OCI-LY7 (cell line): ENCODE data around the gene TRPC5OS. TPM values are rescaled to one million over a fixed set of nuclear protein-coding genes. Genes with fewer than 3 reads are reported as not detected.

Experiments
- Bru-seq: library from RNA; stranded (reverse); fragments of 400-500 nt; gene quantifications from one replicate; lab custom pipeline; 2021; lab: Mats Ljungman, UMichigan
- BruChase-seq, 2 experiments: library from RNA; stranded (reverse); fragments of 400-500 nt; gene quantifications; one replicate each; lab custom pipeline; 2021; lab: Mats Ljungman, UMichigan
- BruUV-seq: library from RNA; stranded (reverse); fragments of 400-500 nt; replicated peaks from 2 replicates; lab custom pipeline; 2021; lab: Mats Ljungman, UMichigan
- CTCF ChIA-PET: fragments of 300-600 bp; sonication (Branson Sonifier 250); formaldehyde crosslinking; loops from one replicate; lab custom pipeline; 2022; ENCODE audit warnings: antibody characterized with exemption; ENCODE audit not compliant: unreplicated experiment; lab: Charles Lee
- POLR2A ChIA-PET: fragments of 300-600 bp; sonication (Branson Sonifier 250); formaldehyde crosslinking; loops from one replicate; lab custom pipeline; 2022; ENCODE audit warnings: antibody characterized with exemption; lab: Charles Lee
- DNase-seq: peaks from one replicate; pipeline ENCODE4 v3.0.0-alpha.2; 2015; ENCODE audit warnings: low spot score
- H2AFZ ChIP-seq: fragments of 200-600 bp; sonication (generic), shearing (Covaris generic); 2 replicates; pipeline ENCODE4 v1.6.1; 2014; ENCODE audit warnings: mild to moderate bottlenecking, antibody characterized with exemption, low read length, moderate library complexity
- H3K27ac ChIP-seq: fragments of 200-600 bp; sonication (generic); 2 replicates; pipeline ENCODE4 v1.5.1; 2014; ENCODE audit warnings: mixed run types, low read depth, mild to moderate bottlenecking, moderate library complexity, low read length, inconsistent platforms; ENCODE audit not compliant: poor library complexity, severe bottlenecking
- H3K36me3 ChIP-seq: fragments of 200-600 bp; sonication (generic); 2 replicates; pipeline ENCODE4 v1.6.1; 2014; ENCODE audit warnings: mild to moderate bottlenecking, antibody characterized with exemption, low read length, moderate library complexity, mixed read lengths; ENCODE audit not compliant: insufficient read depth
- H3K4me1 ChIP-seq: fragments of 200-600 bp; sonication (generic); 2 replicates; pipeline ENCODE4 v1.5.1; 2014; ENCODE audit warnings: mild to moderate bottlenecking, low read length; ENCODE audit not compliant: insufficient read depth, poor library complexity, severe bottlenecking
- H3K4me2 ChIP-seq: fragments of 200-600 bp; sonication (generic); 2 replicates; pipeline ENCODE4 v1.6.1; 2014; ENCODE audit warnings: mild to moderate bottlenecking, low read length
- H3K4me3 ChIP-seq: fragments of 200-600 bp; sonication (generic); 2 replicates; pipeline ENCODE4 v1.5.1; 2014; ENCODE audit warnings: mild to moderate bottlenecking, low read depth, low read length; ENCODE audit not compliant: poor library complexity, severe bottlenecking
- H3K79me2 ChIP-seq: fragments of 200-600 bp; sonication (generic); 2 replicates; pipeline ENCODE4 v1.6.1; 2016; ENCODE audit warnings: low read depth, mild to moderate bottlenecking, low read length, moderate library complexity, mixed read lengths; ENCODE audit not compliant: insufficient read depth
- H3K9me2 ChIP-seq: fragments of 200-600 bp; sonication (generic); 2 replicates; pipeline ENCODE4 v1.6.1; 2016; ENCODE audit warnings: mild to moderate bottlenecking, low read length, mixed read lengths; ENCODE audit not compliant: insufficient read depth
- H3K9me3 ChIP-seq: fragments of 200-600 bp; sonication (generic); 2 replicates; pipeline ENCODE4 v1.6.1; 2014; ENCODE audit warnings: mild to moderate bottlenecking, mixed run types, low read length, mixed read lengths
- H4K20me1 ChIP-seq: fragments of 200-600 bp; sonication (generic); 2 replicates; pipeline ENCODE4 v1.6.1; 2014; ENCODE audit warnings: mild to moderate bottlenecking, antibody characterized with exemption, low read length, moderate library complexity, mixed read lengths; ENCODE audit not compliant: insufficient read depth
- EZH2phosphoT487 ChIP-seq: fragments of 200-600 bp; sonication (generic); IDR thresholded peaks from 2 replicates; pipeline ENCODE4 v1.6.1; 2018; ENCODE audit warnings: low read depth, borderline replicate concordance, mild to moderate bottlenecking, mixed run types, antibody characterized with exemption, low read length, moderate library complexity, mixed read lengths
- intact Hi-C: fragments of 100-400 bp; cut with micrococcal nuclease; formaldehyde crosslinking; loops from one replicate; pipeline ENCODE4 v1.10.0; 2022; ENCODE audit not compliant: unreplicated experiment
- long read RNA-seq: library from polyadenylated mRNA; stranded (forward); transcript quantifications from one replicate; pipeline ENCODE4 v2.0.0, GENCODE V29; 2022
- total RNA-seq, 2 experiments: library from RNA; depleted of rRNA in 1 of 2; stranded (reverse); fragments of >200 nt in 1 of 2; shearing (Covaris generic) in 1 of 2; gene quantifications; 2 replicates each; pipeline ENCODE4 v1.2.3, GENCODE V29; 2014 to 2022
- TF ChIP-seq, protein P1 (sequence below): fragments of 200-600 bp; sonication (generic); conservative IDR thresholded peaks from 2 replicates; pipeline ENCODE4 v1.5.1; 2014; ENCODE audit warnings: mild to moderate bottlenecking, antibody characterized with exemption, low read length, moderate library complexity, mixed read lengths

TRPC5OS gene
- total RNA-seq (2014; rRNA removed; shearing (Covaris generic)), result not detected in 2 replicates
- total RNA-seq (2022), result not detected in 2 replicates
- not detected for Bru-seq, nascent RNA
- percentile 11 among the genes with signal in this experiment for BruChase-seq, experiment 1, labeled RNA remaining after a 6-hour chase
- percentile 8 among the genes with signal in this experiment for BruChase-seq, experiment 2, labeled RNA remaining after a 2-hour chase
- long read RNA-seq, result 0 reads

DNA sequence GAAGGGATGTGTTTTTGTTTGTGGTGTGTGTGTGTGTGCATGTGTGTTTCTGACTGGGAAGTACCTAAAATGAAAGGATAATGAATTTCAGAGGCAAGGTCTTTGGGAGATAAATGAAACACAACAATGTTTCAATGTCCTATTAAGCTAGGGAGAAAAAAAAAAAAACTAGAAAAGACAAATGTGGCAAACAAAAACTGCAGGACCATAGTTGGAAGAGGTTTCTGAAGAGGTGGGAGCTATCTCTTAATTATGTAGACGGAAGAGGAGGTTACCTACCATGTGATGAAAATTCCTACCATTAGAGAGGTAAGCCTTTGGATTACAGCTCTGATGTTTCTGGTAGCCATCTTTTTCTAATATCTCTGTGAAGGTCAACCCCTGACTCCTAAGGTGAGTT, at the start of gene TRPC5OS:
TRPC5OS (plus strand) TSS at position 301 of the 400 bp plus-strand sequence. CDS start 25,669 bp downstream, outside the sequence.
- Histone ChIP-seq H3K4me3 (no peak within 1 kb of the TSS), H2AFZ (no peak within 1 kb of the TSS), H3K36me3 (no peaks in the 10 kb centered on the region), H3K79me2 (no peaks in the 10 kb centered on the region), H3K9me3 (no peaks in the 10 kb centered on the region), H3K4me1 (no peaks in the 10 kb centered on the region), H3K9me2 (no peaks in the 10 kb centered on the region), H4K20me1 (no peaks in the 10 kb centered on the region), H3K27ac (no peak within 1 kb of the TSS), H3K4me2 (no peak within 1 kb of the TSS)
- ChIA-PET POLR2A (no interaction called here), CTCF (no interaction called here)
- no peak for DNase-seq
- intact Hi-C loops, result no loop called here
- no peak for TF ChIP-seq EZH2phosphoT487
- no TSS peak for BruUV-seq

DNA sequence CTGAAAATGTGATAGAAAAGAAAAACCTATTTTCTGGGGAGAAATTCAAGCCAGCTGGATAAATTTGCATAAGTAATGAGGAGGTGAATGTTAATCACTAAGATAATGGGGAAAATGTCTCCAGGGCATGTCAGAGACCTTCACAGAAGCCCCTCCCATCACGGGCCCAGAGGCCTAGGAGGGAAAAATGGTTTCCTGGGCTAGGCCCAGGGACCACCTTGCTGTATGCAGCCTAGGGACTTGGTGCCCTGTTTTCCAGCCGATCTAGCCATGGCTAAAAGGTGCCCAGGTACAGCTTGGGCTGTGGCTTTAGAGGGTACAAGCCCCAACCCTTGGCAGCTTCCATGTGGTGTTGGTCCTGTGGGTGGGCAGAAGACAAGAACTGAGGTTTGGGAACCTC, 46.6 kb upstream of the TRPC5OS start:
- Histone ChIP-seq H3K4me2 (no peak overlapping the region), H3K36me3 (no peaks in the 10 kb centered on the region), H3K27ac (no peak overlapping the region), H3K9me2 (no peaks in the 10 kb centered on the region), H3K79me2 (no peaks in the 10 kb centered on the region), H3K4me1 (no peaks in the 10 kb centered on the region), H2AFZ (no peak overlapping the region), H3K4me3 (no peak overlapping the region), H3K9me3 (no peaks in the 10 kb centered on the region), H4K20me1 (no peaks in the 10 kb centered on the region)
- CTCF ChIA-PET, result no interaction called here
- intact Hi-C loops, result no loop called here
- no peak for DNase-seq
- BruUV-seq, result no TSS peak
- POLR2A ChIA-PET, result no interaction called here
- no peak for TF ChIP-seq EZH2phosphoT487
- TF ChIP-seq, protein P1, sequence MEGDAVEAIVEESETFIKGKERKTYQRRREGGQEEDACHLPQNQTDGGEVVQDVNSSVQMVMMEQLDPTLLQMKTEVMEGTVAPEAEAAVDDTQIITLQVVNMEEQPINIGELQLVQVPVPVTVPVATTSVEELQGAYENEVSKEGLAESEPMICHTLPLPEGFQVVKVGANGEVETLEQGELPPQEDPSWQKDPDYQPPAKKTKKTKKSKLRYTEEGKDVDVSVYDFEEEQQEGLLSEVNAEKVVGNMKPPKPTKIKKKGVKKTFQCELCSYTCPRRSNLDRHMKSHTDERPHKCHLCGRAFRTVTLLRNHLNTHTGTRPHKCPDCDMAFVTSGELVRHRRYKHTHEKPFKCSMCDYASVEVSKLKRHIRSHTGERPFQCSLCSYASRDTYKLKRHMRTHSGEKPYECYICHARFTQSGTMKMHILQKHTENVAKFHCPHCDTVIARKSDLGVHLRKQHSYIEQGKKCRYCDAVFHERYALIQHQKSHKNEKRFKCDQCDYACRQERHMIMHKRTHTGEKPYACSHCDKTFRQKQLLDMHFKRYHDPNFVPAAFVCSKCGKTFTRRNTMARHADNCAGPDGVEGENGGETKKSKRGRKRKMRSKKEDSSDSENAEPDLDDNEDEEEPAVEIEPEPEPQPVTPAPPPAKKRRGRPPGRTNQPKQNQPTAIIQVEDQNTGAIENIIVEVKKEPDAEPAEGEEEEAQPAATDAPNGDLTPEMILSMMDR, result no peak

DNA sequence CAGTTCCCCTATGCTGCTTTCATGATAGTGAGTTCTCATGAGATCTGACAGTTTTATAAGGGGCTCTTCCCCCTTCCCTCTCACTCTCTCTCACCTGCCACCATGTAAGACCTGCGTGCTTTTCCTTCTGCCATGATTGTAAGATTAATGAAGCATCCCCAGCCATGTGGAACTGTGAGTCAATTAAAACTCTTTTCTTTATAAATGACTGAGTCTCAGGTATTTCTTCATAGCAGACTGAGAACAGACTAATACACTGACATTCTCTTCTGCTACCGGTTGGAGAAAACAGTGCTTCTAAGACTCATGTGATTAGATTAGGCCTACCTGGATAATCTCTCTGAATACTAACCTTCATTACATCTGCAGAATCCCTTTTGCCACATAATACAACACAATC, 45.4 kb upstream of the TRPC5OS start:
- H3K4me2 ChIP-seq, result no peak overlapping the region
- H3K9me3 ChIP-seq, result no peaks in the 10 kb centered on the region
- CTCF ChIA-PET, result no interaction called here
- DNase-seq, result no peak
- H3K4me3 ChIP-seq, result no peak overlapping the region
- POLR2A ChIA-PET, result no interaction called here
- intact Hi-C loops, result no loop called here
- H3K4me1 ChIP-seq, result no peaks in the 10 kb centered on the region
- no peaks in the 10 kb centered on the region for H3K79me2 ChIP-seq
- H3K36me3 ChIP-seq, result no peaks in the 10 kb centered on the region
- TF ChIP-seq, protein P1, result no peak
- H2AFZ ChIP-seq, result no peak overlapping the region
- BruUV-seq, result no TSS peak
- no peaks in the 10 kb centered on the region for H3K9me2 ChIP-seq
- no peak overlapping the region for H3K27ac ChIP-seq
- H4K20me1 ChIP-seq, result no peaks in the 10 kb centered on the region
